ENCODE results near the gene CDC14C.
"Not testable (repeated sequence)": the region's sequence is repeated elsewhere in the genome, so short reads cannot be mapped to it uniquely, and the experiment has no call there.

Gene CDC14C

GRCh38 chr7:48924433-48924832 lies at the start of gene CDC14C:
Gene CDC14C, plus strand, starts transcription at chr7:48924547. Its CDS starts 126 bp downstream, at chr7:48924673.
- DNase-seq, result no peak

- DNase-seq, result no peak
Observed at GRCh38 chr7:48875045-48875916, 49.1 kb upstream of the CDC14C start.

GRCh38 chr7:48876087-48876486 lies 48.3 kb upstream of the CDC14C start:
- no peak for DNase-seq

GRCh38 chr7:48880851-48881250 lies 43.5 kb upstream of the CDC14C start:
- no peak for DNase-seq

- no peak for DNase-seq
Observed at GRCh38 chr7:48887500-48887899, 36.8 kb upstream of the CDC14C start.

GRCh38 chr7:48894574-48894973 lies 29.8 kb upstream of the CDC14C start:
- no peak for DNase-seq

GRCh38 chr7:48899932-48900331 lies 24.4 kb upstream of the CDC14C start:
- no peak for DNase-seq

- DNase-seq, result no peak
Observed at GRCh38 chr7:48901966-48902365, 22.4 kb upstream of the CDC14C start.

- DNase-seq, result no peak
Observed at GRCh38 chr7:48904975-48905374, 19.4 kb upstream of the CDC14C start.

GRCh38 chr7:48905686-48906085 lies 18.7 kb upstream of the CDC14C start:
- DNase-seq, result not testable (repeated sequence)

- DNase-seq, result not testable (repeated sequence)
Observed at GRCh38 chr7:48909887-48910286, 14.5 kb upstream of the CDC14C start.

GRCh38 chr7:48931481-48931880 lies 7.1 kb downstream of the CDC14C start:
- DNase-seq, result no peak

- no peak for DNase-seq
Observed at GRCh38 chr7:48932126-48932910, 8.0 kb downstream of the CDC14C start.

- DNase-seq, result no peak
Observed at GRCh38 chr7:48933549-48934085, 9.3 kb downstream of the CDC14C start.

- no peak for DNase-seq
Observed at GRCh38 chr7:48938539-48939295, 14.4 kb downstream of the CDC14C start.

- no peak for DNase-seq
Observed at GRCh38 chr7:48943279-48943990, 19.1 kb downstream of the CDC14C start.

GRCh38 chr7:48955916-48956315 lies 31.6 kb downstream of the CDC14C start:
- DNase-seq, result no peak

GRCh38 chr7:48959676-48960075 lies 35.3 kb downstream of the CDC14C start:
- no peak for DNase-seq

GRCh38 chr7:48962821-48963505 lies 38.6 kb downstream of the CDC14C start:
- no peak for DNase-seq

- DNase-seq, result no peak
Observed at GRCh38 chr7:48964074-48964473, 39.7 kb downstream of the CDC14C start.

- no peak for DNase-seq
Observed at GRCh38 chr7:48971173-48971572, 46.8 kb downstream of the CDC14C start.

GRCh38 chr7:48976253-48976652 lies 51.9 kb downstream of the CDC14C start:
- no peak for DNase-seq

Data from NCI-H2171 (cell line).